Loucy (cell line): ENCODE data around the gene KCNIP3.

Experiments
- EZH2phosphoT487 ChIP-seq: fragments of 200-600 bp; IDR thresholded peaks from 2 replicates; pipeline ENCODE4 v1.6.1; 2018; ENCODE audit warnings: antibody characterized with exemption, mild to moderate bottlenecking, moderate library complexity, borderline replicate concordance
- TF ChIP-seq, protein P1 (sequence below): fragments of 200-600 bp; sonication (generic); conservative IDR thresholded peaks from 2 replicates; pipeline ENCODE4 v1.5.1; 2014; ENCODE audit warnings: mild to moderate bottlenecking, antibody characterized with exemption, low read length

DNA sequence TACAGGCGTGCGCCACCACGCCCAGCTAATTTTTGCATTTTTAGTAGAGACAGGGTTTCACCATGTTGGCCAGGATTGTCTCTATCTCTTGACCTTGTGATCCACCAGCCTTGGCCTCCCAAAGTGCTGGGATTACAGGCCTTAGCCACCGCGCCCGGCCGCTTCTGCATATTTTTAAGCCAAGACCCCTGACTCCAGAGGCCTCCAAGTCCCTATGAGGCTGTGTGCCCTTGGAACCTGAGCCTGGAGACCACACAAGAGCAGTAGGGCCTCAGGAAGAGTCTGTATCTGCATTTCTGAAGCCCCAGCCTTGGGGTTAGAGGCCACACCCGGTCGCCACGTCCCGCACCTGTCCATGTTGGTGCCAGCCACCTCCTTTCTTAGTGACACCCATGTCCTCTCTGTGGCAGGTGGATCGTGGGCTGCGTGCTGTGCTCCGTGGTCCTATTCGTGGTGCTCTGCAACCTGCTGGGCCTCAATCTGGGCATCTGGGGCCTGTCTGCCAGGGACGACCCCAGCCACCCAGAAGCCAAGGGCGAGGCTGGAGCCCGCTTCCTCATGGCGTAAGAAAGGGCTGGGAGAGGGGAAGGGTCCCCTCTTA is 17.6 kb upstream of the KCNIP3 start:
- TF ChIP-seq EZH2phosphoT487 = no peak
- TF ChIP-seq, protein P1, sequence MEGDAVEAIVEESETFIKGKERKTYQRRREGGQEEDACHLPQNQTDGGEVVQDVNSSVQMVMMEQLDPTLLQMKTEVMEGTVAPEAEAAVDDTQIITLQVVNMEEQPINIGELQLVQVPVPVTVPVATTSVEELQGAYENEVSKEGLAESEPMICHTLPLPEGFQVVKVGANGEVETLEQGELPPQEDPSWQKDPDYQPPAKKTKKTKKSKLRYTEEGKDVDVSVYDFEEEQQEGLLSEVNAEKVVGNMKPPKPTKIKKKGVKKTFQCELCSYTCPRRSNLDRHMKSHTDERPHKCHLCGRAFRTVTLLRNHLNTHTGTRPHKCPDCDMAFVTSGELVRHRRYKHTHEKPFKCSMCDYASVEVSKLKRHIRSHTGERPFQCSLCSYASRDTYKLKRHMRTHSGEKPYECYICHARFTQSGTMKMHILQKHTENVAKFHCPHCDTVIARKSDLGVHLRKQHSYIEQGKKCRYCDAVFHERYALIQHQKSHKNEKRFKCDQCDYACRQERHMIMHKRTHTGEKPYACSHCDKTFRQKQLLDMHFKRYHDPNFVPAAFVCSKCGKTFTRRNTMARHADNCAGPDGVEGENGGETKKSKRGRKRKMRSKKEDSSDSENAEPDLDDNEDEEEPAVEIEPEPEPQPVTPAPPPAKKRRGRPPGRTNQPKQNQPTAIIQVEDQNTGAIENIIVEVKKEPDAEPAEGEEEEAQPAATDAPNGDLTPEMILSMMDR = no peak
